H1 (cell line): Measurements from ENCODE around the gene NPL. TPM values are rescaled to one million over a fixed set of nuclear protein-coding genes. Genes with fewer than 3 reads are reported as not detected.

Experiments
- CEBPB ChIP-seq: IDR thresholded peaks from 2 replicates; pipeline ENCODE4 v1.6.1; 2012; ENCODE audit warnings: low read depth, low read length
- CHD7 ChIP-seq: fragments of 300-600 bp; sonication (generic); IDR thresholded peaks from 2 replicates; pipeline ENCODE4 v1.7.1; 2012; ENCODE audit warnings: low read length, moderate library complexity, mild to moderate bottlenecking, inconsistent platforms; ENCODE audit not compliant: insufficient replicate concordance
- CREB1 ChIP-seq: IDR thresholded peaks from 2 replicates; pipeline ENCODE4 v1.6.1; 2012; ENCODE audit warnings: inconsistent platforms
- FOSL1 ChIP-seq: IDR thresholded peaks from 2 replicates; pipeline ENCODE4 v1.6.1; 2011; ENCODE audit warnings: mild to moderate bottlenecking, low read depth, low read length, moderate library complexity; ENCODE audit not compliant: insufficient read depth
- GABPA ChIP-seq: IDR thresholded peaks from 2 replicates; pipeline ENCODE4 v1.6.1; 2011; ENCODE audit warnings: mild to moderate bottlenecking, low read length, moderate library complexity, borderline replicate concordance; ENCODE audit not compliant: insufficient read depth
- POLR2A ChIP-seq, 2 experiments: IDR thresholded peaks; 1 replicate in 1 of 2; 2 replicates in 1 of 2; pipeline ENCODE4 v1.6.1; 2011; ENCODE audit warnings: low read depth in 2 of 2, low read length in 2 of 2, mild to moderate bottlenecking in 2 of 2; ENCODE audit errors: control extremely low read depth in 1 of 2
- TBP ChIP-seq: IDR thresholded peaks from 2 replicates; pipeline ENCODE4 v1.6.1; 2011; ENCODE audit warnings: low read depth, low read length, improper control_type of control experiment
- polyA plus RNA-seq, 7 experiments: library from polyadenylated mRNA; depleted of rRNA in 3 of 7; stranded (reverse) in 5 of 7; unstranded in 2 of 7; fragments of >200 nt in 5 of 7; fragments of 200-250 nt in 2 of 7; gene quantifications; 1 replicate in 5 of 7; 2 replicates in 1 of 7; 4 replicates in 1 of 7; pipeline versions ENCODE4 v1.2.1 to v1.2.3, GENCODE V29; 2011 to 2013; ENCODE audit warnings: missing spikeins in 2 of 7, mixed read lengths in 2 of 7
- total RNA-seq: library from RNA; stranded (reverse); fragmentation: NEBNext Ultra II Directional; extraction: Animal tissue kit (Norgen Biotek cat#: 25700); gene quantifications from 2 replicates; pipeline ENCODE4 v1.2.1, GENCODE V29; 2021

Gene NPL
- total and polyA plus RNA-seq, 2 of the 8 experiments (the other 6 are each of a cell fraction or from before 2014, with no cell fraction given) = 2.2 to 4.4 TPM

GRCh38 chr1:182847105-182847504 is 57.5 kb downstream of the NPL start (continued):
- no peak for TF ChIP-seq CHD7
- no peak for TF ChIP-seq FOSL1
- no peak for TF ChIP-seq CEBPB
- no peak for TF ChIP-seq TBP
- TF ChIP-seq POLR2A (IDR thresholded peaks at IDR 0.05; ENCODE audit: control extremely low read depth in 1 of 2, low read depth in 2 of 2, low read length in 2 of 2) = no peak
- no peak for TF ChIP-seq CREB1
- no peak for TF ChIP-seq GABPA
